A549 (cell line): ENCODE results near the gene RASSF8. TPM values are rescaled to one million over a fixed set of nuclear protein-coding genes. Genes with fewer than 3 reads are reported as not detected.
A peak's percentile ranks its signal among the peaks of the same experiment; 100 is the strongest.

Experiments used
- ATAC-seq, 2 experiments: fragments of 200-7000 bp in 1 of 2; fragments of >200 bp in 1 of 2; cut with Nextera tagmentation in 1 of 2; cut with Tn5 transposase in 1 of 2; 3 replicates each; pipeline versions ENCODE4 v1.8.0 to v1.9.1; 2018 to 2020; ENCODE audit warnings: mild to moderate bottlenecking in 1 of 2, moderate library complexity in 1 of 2
- CTCF ChIA-PET: fragments of 300-600 bp; sonication (Branson Sonifier 250); formaldehyde crosslinking; extraction: SDS; loops from one replicate; lab custom pipeline; 2021; ENCODE audit warnings: antibody characterized with exemption, inconsistent platforms; lab: Yijun Ruan, JAX
- POLR2A ChIA-PET: fragments of 350-600 bp; formaldehyde crosslinking; extraction: SDS; loops from one replicate; lab custom pipeline; 2021; ENCODE audit warnings: antibody characterized with exemption, inconsistent platforms; lab: Yijun Ruan, JAX
- DNase-seq, 2 experiments: peaks; one replicate each; pipeline versions ENCODE4 v3.0.0 to v3.0.0-alpha.2; 2011 to 2016; ENCODE audit warnings: low read depth in 1 of 2, low spot score in 1 of 2
- FAIRE-seq: peaks from 2 replicates; lab custom pipeline; 2011; peaks lifted over from hg19 to GRCh38; lab: Jason Lieb, UNC
- H3K27ac ChIP-seq, 2 experiments: fragments of >200 bp; sonication (Bioruptor Twin); formaldehyde crosslinking; 3 replicates each; pipeline ENCODE4 v1.5.1; 2016 to 2017
- H3K4me1 ChIP-seq: fragments of >200 bp; sonication (Bioruptor Twin); formaldehyde crosslinking; 3 replicates; pipeline ENCODE4 v1.6.1; 2016
- H3K4me2 ChIP-seq: fragments of >200 bp; sonication (Bioruptor Twin); formaldehyde crosslinking; 3 replicates; pipeline ENCODE4 v1.6.1; 2016
- H3K4me3 ChIP-seq: fragments of >200 bp; sonication (Bioruptor Twin); formaldehyde crosslinking; 3 replicates; pipeline ENCODE4 v1.5.1; 2016
- H3K9me3 ChIP-seq: fragments of >200 bp; sonication (Bioruptor Twin); formaldehyde crosslinking; 3 replicates; pipeline ENCODE4 v1.6.1; 2016
- BCL3 ChIP-seq: fragments of >200 bp; sonication (Bioruptor Twin); formaldehyde crosslinking; IDR thresholded peaks from 3 replicates; pipeline ENCODE4 v1.6.1; 2016
- BHLHE40 ChIP-seq: IDR thresholded peaks from 2 replicates; pipeline ENCODE4 v1.6.1; 2012; ENCODE audit warnings: low read depth, low read length, inconsistent platforms
- CHD2 ChIP-seq: fragments of 150-350 bp; IDR thresholded peaks from 2 replicates; pipeline ENCODE4 v1.6.1; 2014; ENCODE audit warnings: low read length; ENCODE audit not compliant: partially characterized antibody
- CHD4 ChIP-seq: fragments of 200-600 bp; sonication (generic); IDR thresholded peaks from 2 replicates; pipeline ENCODE4 v1.6.1; 2016; ENCODE audit warnings: antibody characterized with exemption, mild to moderate bottlenecking, borderline replicate concordance
- CTCF ChIP-seq: fragments of >200 bp; sonication (Bioruptor Twin); formaldehyde crosslinking; IDR thresholded peaks from 3 replicates; pipeline ENCODE4 v1.5.1; 2016
- E2F6 ChIP-seq: IDR thresholded peaks from 2 replicates; pipeline ENCODE4 v1.6.1; 2012; ENCODE audit warnings: low read depth, borderline replicate concordance
- FOSL2 ChIP-seq, 2 experiments: fragments of 450-650 bp in 1 of 2; fragments of >200 bp in 1 of 2; sonication (Bioruptor Twin) in 1 of 2; formaldehyde crosslinking; IDR thresholded peaks; 2 replicates each; pipeline versions ENCODE4 v1.5.0 to v1.6.1; 2016 to 2020; ENCODE audit warnings: mild to moderate bottlenecking in 1 of 2, moderate library complexity in 1 of 2
- HES2 ChIP-seq: fragments of >200 bp; sonication (Bioruptor Twin); formaldehyde crosslinking; IDR thresholded peaks from 2 replicates; pipeline ENCODE4 v1.6.1; 2016
- HEYL ChIP-seq: fragments of 250-450 bp; sonication (Bioruptor Pico); IDR thresholded peaks from 2 replicates; pipeline ENCODE4 v1.8.0; 2021; ENCODE audit warnings: mild to moderate bottlenecking, moderate library complexity
- HOXA7 ChIP-seq: fragments of 250-450 bp; sonication (Bioruptor Pico); IDR thresholded peaks from 2 replicates; pipeline ENCODE4 v1.5.0; 2020; ENCODE audit warnings: mild to moderate bottlenecking, moderate library complexity
- MAX ChIP-seq: IDR thresholded peaks from 2 replicates; pipeline ENCODE4 v1.6.1; 2012
- NR3C1 ChIP-seq: fragments of >200 bp; sonication (Bioruptor Twin); formaldehyde crosslinking; IDR thresholded peaks from 3 replicates; pipeline ENCODE4 v1.6.1; 2017
- PHF8 ChIP-seq: fragments of 200-600 bp; sonication (generic); IDR thresholded peaks from 2 replicates; pipeline ENCODE4 v1.6.1; 2016; ENCODE audit warnings: low read depth, mild to moderate bottlenecking, antibody characterized with exemption, moderate library complexity, borderline replicate concordance
- RAD21 ChIP-seq, 2 experiments: fragments of >200 bp in 1 of 2; sonication (Bioruptor Twin) in 1 of 2; formaldehyde crosslinking in 1 of 2; IDR thresholded peaks in 1 of 2; conservative IDR thresholded peaks in 1 of 2; 2 replicates in 1 of 2; 3 replicates in 1 of 2; pipeline ENCODE4 v1.6.1; 2012 to 2018; ENCODE audit warnings: inconsistent platforms in 1 of 2
- SMC3 ChIP-seq: fragments of >200 bp; sonication (Bioruptor Twin); formaldehyde crosslinking; IDR thresholded peaks from 3 replicates; pipeline ENCODE4 v1.6.1; 2018; ENCODE audit warnings: inconsistent platforms
- SREBF2 ChIP-seq: fragments of 450-650 bp; IDR thresholded peaks from 2 replicates; pipeline ENCODE4 v1.6.1; 2014; ENCODE audit warnings: mild to moderate bottlenecking, moderate library complexity
- ZC3H11A ChIP-seq: fragments of 450-650 bp; IDR thresholded peaks from 2 replicates; pipeline ENCODE4 v1.6.1; 2014; ENCODE audit warnings: antibody characterized with exemption, mild to moderate bottlenecking
- ZSCAN20 ChIP-seq: fragments of 250-450 bp; sonication (Bioruptor Pico); IDR thresholded peaks from 2 replicates; pipeline ENCODE4 v1.8.0; 2022; ENCODE audit warnings: mild to moderate bottlenecking, moderate library complexity
- WGBS: methylation state at CpG from one replicate; pipeline ENCODE4 v1.1.6; 2017; ENCODE audit errors: missing lambda C conversion rate; 5-methylcytosine and 5-hydroxymethylcytosine counted together
- polyA plus RNA-seq, 4 experiments: library from polyadenylated mRNA; depleted of rRNA in 3 of 4; stranded (reverse); fragments of >200 nt; fragmentation: RNase III in 1 of 4; extraction: RNeasy Plus Mini Kit Qiagen cat#74134 plus additional on column Dnase treatment in 1 of 4; gene quantifications; 2 replicates in 3 of 4; 3 replicates in 1 of 4; pipeline ENCODE4 v1.2.3, GENCODE V29; 2011 to 2017

RASSF8 gene
- polyA plus RNA-seq, 2 of the 4 experiments (the other 2 are of a cell fraction) = 5.7 to 8.7 TPM

GRCh38 chr12:26119391-26119989 lies 161.0 kb downstream of the RASSF8 start:
- WGBS = 4% methylated on average over 2 of the region's 2 CpGs
- FAIRE-seq (peak; percentile 80), DNase-seq (peak; percentile 50 to 79), ATAC-seq (peak; percentile 11 to 55; a peak in 4 of 6 replicates)
- CTCF ChIA-PET = interaction anchor here (0.6 to 7.7 kb wide), 42 partner anchors 9 to 731 kb away, joined by 3 to 110 read pairs (median 4); partner anchors contain the start of gene ITPR2
- H3K4me2 ChIP-seq = no peak overlapping the region
- no peak overlapping the region for H3K4me3 ChIP-seq
- TF ChIP-seq RAD21 (conservative IDR thresholded peaks at IDR 0.05 in 1 of 2, IDR thresholded peaks at IDR 0.05 in 1 of 2) (peak; percentile 80 to 82), HES2 (no peak), CTCF (peak; percentile 82), SMC3 (peak; percentile 89), NR3C1 (no peak)
- H3K4me1 ChIP-seq = peaks cover 19% of the 10 kb centered on the region
- H3K27ac ChIP-seq = no peak overlapping the region
- no peaks in the 10 kb centered on the region for H3K9me3 ChIP-seq
- POLR2A ChIA-PET = interaction anchor here (0.7 to 2.6 kb wide), 3 partner anchors 34 to 582 kb away, joined by 3 to 13 read pairs (median 3); no protein-coding TSS in a partner anchor

GRCh38 chr12:26120561-26121274 lies 162.2 kb downstream of the RASSF8 start:
- ATAC-seq (no peak), FAIRE-seq (no peak), DNase-seq (no peak)
- Histone ChIP-seq H3K9me3 (no peaks in the 10 kb centered on the region), H3K4me2 (no peak overlapping the region), H3K4me3 (no peak overlapping the region), H3K4me1 (peaks cover 17% of the 10 kb centered on the region; the same call in 1 of the 3 replicates), H3K27ac (no peak overlapping the region)
- 72% methylated on average over 4 of the region's 4 CpGs for WGBS
- ChIA-PET POLR2A (interaction anchor here (0.5 to 2.6 kb wide), 2 partner anchors 149 to 154 kb away, joined by 3 to 13 read pairs; no protein-coding TSS in a partner anchor), CTCF (interaction anchor here (0.7 to 7.7 kb wide), 14 partner anchors 12 to 690 kb away, joined by 3 to 110 read pairs (median 6); no protein-coding TSS in a partner anchor)
- TF ChIP-seq HEYL (CRISPR knock-in tag) = no peak
- no peak for TF ChIP-seq MAX
- TF ChIP-seq CHD4 = no peak
- TF ChIP-seq CHD2 = no peak
- TF ChIP-seq ZSCAN20 = no peak
- TF ChIP-seq PHF8 = no peak
- TF ChIP-seq SREBF2 = no peak

- WGBS = 76% methylated on average over 15 of the region's 15 CpGs
- CTCF ChIA-PET = interaction anchor here (0.9 to 7.7 kb wide), 16 partner anchors 11 to 581 kb away, joined by 3 to 110 read pairs (median 4); partner anchors contain the start of gene SSPN
- H3K9me3 ChIP-seq = no peaks in the 10 kb centered on the region
- ATAC-seq (no peak), FAIRE-seq (no peak), DNase-seq (no peak)
- peak overlapping the region; percentile 52 for H3K4me3 ChIP-seq
- TF ChIP-seq FOSL2 (IDR thresholded peaks at IDR 0.05) = no peak
- no peak for TF ChIP-seq FOSL2 (CRISPR knock-in tag; IDR thresholded peaks at IDR 0.05)
- no peak for TF ChIP-seq E2F6
- no peak for TF ChIP-seq SREBF2
- TF ChIP-seq HEYL (CRISPR knock-in tag) = no peak
- no peak for TF ChIP-seq BCL3
- TF ChIP-seq ZC3H11A = no peak
- no peak for TF ChIP-seq SMC3
- no peak for TF ChIP-seq MAX
- no peak for TF ChIP-seq ZSCAN20
- no peak for TF ChIP-seq BHLHE40
- TF ChIP-seq HOXA7 (CRISPR knock-in tag) = no peak
- POLR2A ChIA-PET = interaction anchor here (1.6 to 4.7 kb wide), 2 partner anchors 7 to 153 kb away, joined by 10 to 28 read pairs; no protein-coding TSS in a partner anchor
- peak overlapping the region; percentile 95 for H3K4me2 ChIP-seq
- H3K4me1 ChIP-seq = peaks cover 17% of the 10 kb centered on the region; the same call in 1 of the 3 replicates
- peak overlapping the region in 1 of 2 experiments; percentile 83; a peak in 4 of 6 replicates for H3K27ac ChIP-seq
Observed at GRCh38 chr12:26121323-26122060, 163.0 kb downstream of the RASSF8 start.
